Endodermal cell (in vitro differentiated cells): ENCODE measurements around the gene ARSK. TPM values are rescaled to one million over a fixed set of nuclear protein-coding genes. Genes with fewer than 3 reads are reported as not detected.

Source experiments
- DNase-seq: peaks from one replicate; pipeline ENCODE4 v3.0.0-alpha.2; 2017
- H3K27ac ChIP-seq: 2 replicates; pipeline ENCODE4 v1.5.1; 2013; ENCODE audit warnings: mild to moderate bottlenecking, low read depth, low read length, moderate library complexity
- H3K27me3 ChIP-seq: 2 replicates; pipeline ENCODE4 v1.6.1; 2013; ENCODE audit warnings: mild to moderate bottlenecking, low read length, moderate library complexity; ENCODE audit not compliant: insufficient read depth, control insufficient read depth, poor library complexity, severe bottlenecking
- H3K36me3 ChIP-seq: 2 replicates; pipeline ENCODE4 v1.7.0; 2013; ENCODE audit warnings: mild to moderate bottlenecking, low read length, moderate library complexity; ENCODE audit not compliant: control insufficient read depth, insufficient read depth
- H3K4me1 ChIP-seq: one replicate; pipeline ENCODE4 v1.7.0; 2013; ENCODE audit warnings: low read length; ENCODE audit not compliant: control insufficient read depth, insufficient read depth
- H3K4me3 ChIP-seq: 2 replicates; pipeline ENCODE4 v1.5.1; 2013; ENCODE audit warnings: mild to moderate bottlenecking, low read length, moderate library complexity
- H3K9ac ChIP-seq: 2 replicates; pipeline ENCODE4 v1.6.1; 2013; ENCODE audit warnings: mild to moderate bottlenecking, low read length, moderate library complexity; ENCODE audit not compliant: poor library complexity, severe bottlenecking; ENCODE audit errors: extremely low read depth
- H3K9me3 ChIP-seq: 2 replicates; pipeline ENCODE4 v1.6.1; 2013; ENCODE audit warnings: mild to moderate bottlenecking, low read length, moderate library complexity; ENCODE audit not compliant: control insufficient read depth
- H3K27ac Mint-ChIP-seq: 2 replicates; pipeline ENCODE4 v1.8.0; 2020; ENCODE audit warnings: mixed read lengths
- H3K27me3 Mint-ChIP-seq: 2 replicates; pipeline ENCODE4 v1.8.0; 2021; ENCODE audit warnings: mild to moderate bottlenecking, mixed read lengths; ENCODE audit not compliant: insufficient read depth
- H3K36me3 Mint-ChIP-seq: 2 replicates; pipeline ENCODE4 v1.8.0; 2020; ENCODE audit warnings: low read depth, mixed read lengths
- H3K4me1 Mint-ChIP-seq: 2 replicates; pipeline ENCODE4 v1.8.0; 2020; ENCODE audit warnings: mixed read lengths
- H3K4me3 Mint-ChIP-seq: 2 replicates; pipeline ENCODE4 v1.8.0; 2020; ENCODE audit warnings: mild to moderate bottlenecking, moderate library complexity, mixed read lengths
- H3K9me3 Mint-ChIP-seq: 2 replicates; pipeline ENCODE4 v1.8.0; 2020; ENCODE audit warnings: mild to moderate bottlenecking, mixed read lengths
- CTCF ChIP-seq: fragments of 200-600 bp; sonication (generic); conservative IDR thresholded peaks from 2 replicates; pipeline ENCODE4 v1.5.0; 2021; ENCODE audit warnings: antibody characterized with exemption, mild to moderate bottlenecking
- WGBS, 2 experiments: methylation state at CpG; one replicate each; pipeline versions ENCODE4 v1.1.5 to v1.1.7; 2013; ENCODE audit warnings: missing lambda C conversion rate in 2 of 2, mixed read lengths in 1 of 2; ENCODE audit not compliant: insufficient coverage in 1 of 2, insufficient read length in 1 of 2; 5-methylcytosine and 5-hydroxymethylcytosine counted together
- total RNA-seq, 2 donors: library from RNA; stranded (reverse); fragmentation: NEBNext Ultra II Directional in 1 of 2; extraction: Animal tissue kit (Norgen Biotek cat#: 25700) in 1 of 2; gene quantifications; 2 replicates in 1 of 2; 3 replicates in 1 of 2; pipeline ENCODE4 v1.2.1, GENCODE V29; 2021

ARSK gene
- total RNA-seq, 2 donors from 2014 or later = 11.7 to 13.5 TPM

- no peak overlapping the region for H3K27ac Mint-ChIP-seq
- Histone ChIP-seq H3K27ac (no peak overlapping the region), H3K9ac (no peak overlapping the region), H3K27me3 (no peaks in the 10 kb centered on the region), H3K4me3 (no peak overlapping the region), H3K36me3 (peaks cover 73% of the 10 kb centered on the region), H3K9me3 (no peaks in the 10 kb centered on the region), H3K4me1 (no peaks in the 10 kb centered on the region)
- H3K9me3 Mint-ChIP-seq = no peaks in the 10 kb centered on the region
- H3K27me3 Mint-ChIP-seq = no peaks in the 10 kb centered on the region
- H3K4me1 Mint-ChIP-seq = peaks cover 13% of the 10 kb centered on the region
- TF ChIP-seq CTCF = no peak
- H3K36me3 Mint-ChIP-seq = peaks cover 38% of the 10 kb centered on the region
- no peak for DNase-seq
- H3K4me3 Mint-ChIP-seq = no peak overlapping the region
Measured at GRCh38 chr5:95533761-95534160, 21.1 kb upstream of the ARSK start.

DNA sequence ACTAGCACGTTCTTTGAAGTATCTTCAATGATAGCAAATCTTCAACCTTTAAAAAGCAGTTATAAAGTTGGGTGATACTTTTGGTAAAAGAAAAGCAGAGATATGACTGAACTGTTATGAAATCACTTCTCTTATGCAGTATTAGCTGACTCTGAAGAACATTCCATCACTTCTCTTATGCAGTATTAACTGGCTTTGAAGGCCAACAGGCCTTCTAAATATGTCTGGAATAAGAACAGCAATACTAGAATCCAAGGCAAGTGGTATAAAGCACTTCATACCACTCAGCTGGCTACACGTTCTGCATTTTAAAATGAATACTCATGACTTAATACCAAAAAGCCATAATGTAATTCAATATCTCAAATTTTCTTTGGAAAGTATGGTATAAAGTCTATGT lies 17.4 kb upstream of the ARSK start:
- no peaks in the 10 kb centered on the region for H3K9me3 Mint-ChIP-seq
- H3K27me3 ChIP-seq = no peaks in the 10 kb centered on the region
- DNase-seq = no peak
- WGBS, 2 experiments = 87% methylated on average over 2 of the region's 2 CpGs; no CpG with 5 or more reads in 1 of the 2 experiments
- TF ChIP-seq CTCF = no peak
- peaks cover 74% of the 10 kb centered on the region for H3K36me3 ChIP-seq
- H3K9me3 ChIP-seq = no peaks in the 10 kb centered on the region
- no peak overlapping the region for H3K9ac ChIP-seq
- no peak overlapping the region for H3K27ac Mint-ChIP-seq
- no peak overlapping the region for H3K4me3 ChIP-seq
- no peaks in the 10 kb centered on the region for H3K4me1 ChIP-seq
- no peak overlapping the region for H3K27ac ChIP-seq
- H3K27me3 Mint-ChIP-seq = no peaks in the 10 kb centered on the region
- no peak overlapping the region for H3K4me3 Mint-ChIP-seq
- H3K4me1 Mint-ChIP-seq = peaks cover 13% of the 10 kb centered on the region
- H3K36me3 Mint-ChIP-seq = peaks cover 56% of the 10 kb centered on the region

- no peaks in the 10 kb centered on the region for H3K4me1 ChIP-seq
- H3K27ac ChIP-seq = no peak overlapping the region
- Mint-ChIP-seq H3K4me1 (no peaks in the 10 kb centered on the region), H3K36me3 (peaks cover 41% of the 10 kb centered on the region), H3K27ac (no peak overlapping the region), H3K9me3 (no peaks in the 10 kb centered on the region), H3K4me3 (no peak overlapping the region), H3K27me3 (no peaks in the 10 kb centered on the region)
- no peak overlapping the region for H3K4me3 ChIP-seq
- no peaks in the 10 kb centered on the region for H3K27me3 ChIP-seq
- no peak overlapping the region for H3K9ac ChIP-seq
- WGBS, 2 experiments = 94 to 100% methylated on average over 1 to 3 of the region's 3 CpGs
- DNase-seq = no peak
- peaks cover 89% of the 10 kb centered on the region for H3K36me3 ChIP-seq
- no peak for TF ChIP-seq CTCF
- peaks cover 11% of the 10 kb centered on the region for H3K9me3 ChIP-seq
Measured at GRCh38 chr5:95543017-95543705, 11.7 kb upstream of the ARSK start.
